OCI-LY7 (cell line): ENCODE data around the gene RSBN1. TPM values are rescaled to one million over a fixed set of nuclear protein-coding genes. Genes with fewer than 3 reads are reported as not detected.

Experiments
- BruUV-seq: library from RNA; stranded (reverse); fragments of 400-500 nt; replicated peaks from 2 replicates; lab custom pipeline; 2021; lab: Mats Ljungman, UMichigan
- CTCF ChIA-PET: fragments of 300-600 bp; sonication (Branson Sonifier 250); formaldehyde crosslinking; loops from one replicate; lab custom pipeline; 2022; ENCODE audit warnings: antibody characterized with exemption; ENCODE audit not compliant: unreplicated experiment; lab: Charles Lee
- POLR2A ChIA-PET: fragments of 300-600 bp; sonication (Branson Sonifier 250); formaldehyde crosslinking; loops from one replicate; lab custom pipeline; 2022; ENCODE audit warnings: antibody characterized with exemption; lab: Charles Lee
- DNase-seq: peaks from one replicate; pipeline ENCODE4 v3.0.0-alpha.2; 2015; ENCODE audit warnings: low spot score
- H2AFZ ChIP-seq: fragments of 200-600 bp; sonication (generic), shearing (Covaris generic); 2 replicates; pipeline ENCODE4 v1.6.1; 2014; ENCODE audit warnings: mild to moderate bottlenecking, antibody characterized with exemption, low read length, moderate library complexity
- H3K27ac ChIP-seq: fragments of 200-600 bp; sonication (generic); 2 replicates; pipeline ENCODE4 v1.5.1; 2014; ENCODE audit warnings: mixed run types, low read depth, mild to moderate bottlenecking, moderate library complexity, low read length, inconsistent platforms; ENCODE audit not compliant: poor library complexity, severe bottlenecking
- H3K36me3 ChIP-seq: fragments of 200-600 bp; sonication (generic); 2 replicates; pipeline ENCODE4 v1.6.1; 2014; ENCODE audit warnings: mild to moderate bottlenecking, antibody characterized with exemption, low read length, moderate library complexity, mixed read lengths; ENCODE audit not compliant: insufficient read depth
- H3K4me1 ChIP-seq: fragments of 200-600 bp; sonication (generic); 2 replicates; pipeline ENCODE4 v1.5.1; 2014; ENCODE audit warnings: mild to moderate bottlenecking, low read length; ENCODE audit not compliant: insufficient read depth, poor library complexity, severe bottlenecking
- H3K4me2 ChIP-seq: fragments of 200-600 bp; sonication (generic); 2 replicates; pipeline ENCODE4 v1.6.1; 2014; ENCODE audit warnings: mild to moderate bottlenecking, low read length
- H3K4me3 ChIP-seq: fragments of 200-600 bp; sonication (generic); 2 replicates; pipeline ENCODE4 v1.5.1; 2014; ENCODE audit warnings: mild to moderate bottlenecking, low read depth, low read length; ENCODE audit not compliant: poor library complexity, severe bottlenecking
- H3K79me2 ChIP-seq: fragments of 200-600 bp; sonication (generic); 2 replicates; pipeline ENCODE4 v1.6.1; 2016; ENCODE audit warnings: low read depth, mild to moderate bottlenecking, low read length, moderate library complexity, mixed read lengths; ENCODE audit not compliant: insufficient read depth
- H3K9me2 ChIP-seq: fragments of 200-600 bp; sonication (generic); 2 replicates; pipeline ENCODE4 v1.6.1; 2016; ENCODE audit warnings: mild to moderate bottlenecking, low read length, mixed read lengths; ENCODE audit not compliant: insufficient read depth
- H3K9me3 ChIP-seq: fragments of 200-600 bp; sonication (generic); 2 replicates; pipeline ENCODE4 v1.6.1; 2014; ENCODE audit warnings: mild to moderate bottlenecking, mixed run types, low read length, mixed read lengths
- H4K20me1 ChIP-seq: fragments of 200-600 bp; sonication (generic); 2 replicates; pipeline ENCODE4 v1.6.1; 2014; ENCODE audit warnings: mild to moderate bottlenecking, antibody characterized with exemption, low read length, moderate library complexity, mixed read lengths; ENCODE audit not compliant: insufficient read depth
- EZH2phosphoT487 ChIP-seq: fragments of 200-600 bp; sonication (generic); IDR thresholded peaks from 2 replicates; pipeline ENCODE4 v1.6.1; 2018; ENCODE audit warnings: low read depth, borderline replicate concordance, mild to moderate bottlenecking, mixed run types, antibody characterized with exemption, low read length, moderate library complexity, mixed read lengths
- intact Hi-C: fragments of 100-400 bp; cut with micrococcal nuclease; formaldehyde crosslinking; loops from one replicate; pipeline ENCODE4 v1.10.0; 2022; ENCODE audit not compliant: unreplicated experiment
- total RNA-seq, 2 experiments: library from RNA; depleted of rRNA in 1 of 2; stranded (reverse); fragments of >200 nt in 1 of 2; shearing (Covaris generic) in 1 of 2; gene quantifications; 2 replicates each; pipeline ENCODE4 v1.2.3, GENCODE V29; 2014 to 2022
- TF ChIP-seq, protein P1 (sequence below): fragments of 200-600 bp; sonication (generic); conservative IDR thresholded peaks from 2 replicates; pipeline ENCODE4 v1.5.1; 2014; ENCODE audit warnings: mild to moderate bottlenecking, antibody characterized with exemption, low read length, moderate library complexity, mixed read lengths

RSBN1 gene
- total RNA-seq, 2 experiments from 2014 or later = 10.8 to 19.0 TPM

DNA sequence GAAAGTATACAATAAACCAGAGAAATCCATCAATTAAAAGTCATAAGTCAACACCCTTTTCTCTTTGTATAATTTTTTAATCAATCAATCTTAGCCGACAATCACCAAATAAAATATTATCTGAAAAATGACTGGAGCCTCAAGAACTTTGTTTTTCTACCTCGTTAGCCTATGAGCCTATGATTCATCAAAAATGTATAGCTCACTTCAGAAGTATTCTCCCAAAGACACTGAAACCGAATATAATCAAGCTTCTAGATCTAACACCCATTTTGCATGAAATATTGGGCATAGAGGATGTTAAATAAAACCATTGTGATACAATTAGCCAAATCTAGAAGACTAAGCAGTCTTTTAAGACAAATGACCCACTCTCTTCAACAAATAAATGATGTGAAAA lies 17.8 kb upstream of the RSBN1 start:
- H3K36me3 ChIP-seq = peaks cover 82% of the 10 kb centered on the region
- H2AFZ ChIP-seq = no peak overlapping the region
- H3K4me3 ChIP-seq = no peak overlapping the region
- TF ChIP-seq, protein P1, sequence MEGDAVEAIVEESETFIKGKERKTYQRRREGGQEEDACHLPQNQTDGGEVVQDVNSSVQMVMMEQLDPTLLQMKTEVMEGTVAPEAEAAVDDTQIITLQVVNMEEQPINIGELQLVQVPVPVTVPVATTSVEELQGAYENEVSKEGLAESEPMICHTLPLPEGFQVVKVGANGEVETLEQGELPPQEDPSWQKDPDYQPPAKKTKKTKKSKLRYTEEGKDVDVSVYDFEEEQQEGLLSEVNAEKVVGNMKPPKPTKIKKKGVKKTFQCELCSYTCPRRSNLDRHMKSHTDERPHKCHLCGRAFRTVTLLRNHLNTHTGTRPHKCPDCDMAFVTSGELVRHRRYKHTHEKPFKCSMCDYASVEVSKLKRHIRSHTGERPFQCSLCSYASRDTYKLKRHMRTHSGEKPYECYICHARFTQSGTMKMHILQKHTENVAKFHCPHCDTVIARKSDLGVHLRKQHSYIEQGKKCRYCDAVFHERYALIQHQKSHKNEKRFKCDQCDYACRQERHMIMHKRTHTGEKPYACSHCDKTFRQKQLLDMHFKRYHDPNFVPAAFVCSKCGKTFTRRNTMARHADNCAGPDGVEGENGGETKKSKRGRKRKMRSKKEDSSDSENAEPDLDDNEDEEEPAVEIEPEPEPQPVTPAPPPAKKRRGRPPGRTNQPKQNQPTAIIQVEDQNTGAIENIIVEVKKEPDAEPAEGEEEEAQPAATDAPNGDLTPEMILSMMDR = no peak
- no peak for TF ChIP-seq EZH2phosphoT487
- no peaks in the 10 kb centered on the region for H3K79me2 ChIP-seq
- no peak overlapping the region for H3K27ac ChIP-seq
- POLR2A ChIA-PET = interaction anchor here (0.7 kb wide), 1 partner anchor 109 kb away, joined by 4 read pairs; no protein-coding TSS in a partner anchor
- H3K9me3 ChIP-seq = no peaks in the 10 kb centered on the region
- no peaks in the 10 kb centered on the region for H3K4me1 ChIP-seq
- no peak overlapping the region for H3K4me2 ChIP-seq
- no TSS peak for BruUV-seq
- no peaks in the 10 kb centered on the region for H4K20me1 ChIP-seq
- no peaks in the 10 kb centered on the region for H3K9me2 ChIP-seq
- DNase-seq = no peak
- CTCF ChIA-PET = no interaction called here
- intact Hi-C loops = loop anchor here (5.0 kb wide), 1 partner anchor 127 kb away; no protein-coding TSS in a partner anchor

DNA sequence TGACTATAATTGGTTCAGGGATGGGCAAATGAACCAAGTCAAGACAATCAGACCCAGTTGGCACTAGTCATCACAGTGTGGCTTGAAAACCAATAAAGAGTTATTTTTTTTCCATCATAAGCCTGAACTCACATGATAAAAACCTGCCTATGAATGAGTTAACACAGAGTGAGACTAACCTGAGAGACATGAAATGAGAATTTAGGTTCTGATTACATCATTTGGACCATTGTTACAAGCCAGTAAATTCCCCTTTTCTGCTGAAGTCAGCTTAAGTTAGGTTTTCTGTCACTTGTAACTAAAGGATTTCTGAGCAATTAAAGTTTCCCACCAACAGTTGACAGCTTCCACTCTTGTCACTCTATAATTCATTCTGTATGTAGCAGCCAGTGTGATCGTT lies 9.6 kb upstream of the RSBN1 start:
- no peak for DNase-seq

DNA sequence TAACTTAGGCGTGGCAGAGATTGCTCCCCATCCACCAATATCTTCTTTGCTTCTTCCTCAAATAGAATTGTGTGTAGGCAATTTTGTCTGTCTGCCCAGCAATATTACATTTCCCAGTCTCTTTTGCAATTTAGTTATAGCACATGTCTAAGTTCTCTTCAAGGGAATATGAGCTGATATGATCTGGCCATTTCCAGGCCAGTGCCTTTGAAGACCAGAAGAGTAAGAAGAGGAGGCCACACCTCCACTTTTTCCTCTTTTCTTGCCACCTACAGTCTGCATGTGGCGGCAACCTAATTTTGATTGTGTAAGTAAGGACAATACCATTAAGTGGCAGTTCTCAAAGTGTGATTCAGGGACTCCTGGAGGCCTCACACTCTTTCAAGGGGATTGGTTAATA lies 6.3 kb upstream of the RSBN1 start:
- Histone ChIP-seq H4K20me1 (no peaks in the 10 kb centered on the region), H3K4me1 (peaks cover 1% of the 10 kb centered on the region), H3K27ac (no peak overlapping the region), H3K36me3 (peaks cover 88% of the 10 kb centered on the region), H3K4me2 (no peak overlapping the region), H3K9me2 (no peaks in the 10 kb centered on the region; the same call in 1 of the 2 replicates), H3K9me3 (no peaks in the 10 kb centered on the region), H2AFZ (no peak overlapping the region), H3K4me3 (no peak overlapping the region), H3K79me2 (no peaks in the 10 kb centered on the region)
- ChIA-PET CTCF (interaction anchor here (0.9 kb wide), 1 partner anchor 86 kb away, joined by 3 read pairs; the partner anchor contains the start of gene AP4B1), POLR2A (interaction anchor here (0.5 to 1.0 kb wide), 3 partner anchors 14 to 44 kb away, joined by 3 to 5 read pairs (median 5); no protein-coding TSS in a partner anchor)
- no peak for TF ChIP-seq EZH2phosphoT487
- TF ChIP-seq, protein P1 = no peak
- BruUV-seq = no TSS peak
- DNase-seq = no peak
- intact Hi-C loops = no loop called here

More for the DNA sequence above, 9.6 kb upstream of the RSBN1 start:
- Histone ChIP-seq H3K4me1 (no peaks in the 10 kb centered on the region), H3K27ac (no peak overlapping the region), H2AFZ (no peak overlapping the region), H3K4me2 (no peak overlapping the region), H3K9me3 (no peaks in the 10 kb centered on the region), H3K4me3 (no peak overlapping the region), H3K79me2 (no peaks in the 10 kb centered on the region), H3K36me3 (peaks cover 78% of the 10 kb centered on the region), H4K20me1 (no peaks in the 10 kb centered on the region), H3K9me2 (no peaks in the 10 kb centered on the region)
- TF ChIP-seq, protein P1 = no peak
- TF ChIP-seq EZH2phosphoT487 = no peak
- BruUV-seq = no TSS peak
- POLR2A ChIA-PET = no interaction called here
- CTCF ChIA-PET = no interaction called here
- intact Hi-C loops = no loop called here
